K562 (cell line): Measurements from ENCODE around the gene TMEM242.

ENCODE experiments used
- CTCF ChIP-seq, 3 experiments: IDR thresholded peaks in 2 of 3; conservative IDR thresholded peaks in 1 of 3; 2 replicates each; pipeline ENCODE4 v1.5.1; 2011 to 2012; ENCODE audit warnings: low read length in 3 of 3, mild to moderate bottlenecking in 3 of 3, control low read depth in 2 of 3, improper control_type of control experiment in 1 of 3, inconsistent platforms in 1 of 3, low read depth in 1 of 3, mixed read lengths in 1 of 3, moderate library complexity in 1 of 3; ENCODE audit not compliant: insufficient read depth in 2 of 3
- JUN ChIP-seq, 2 experiments: sonication (generic) in 1 of 2; formaldehyde crosslinking in 1 of 2; IDR thresholded peaks; 2 replicates each; pipeline versions ENCODE4 v1.6.1 to v1.8.0; 2012 to 2022; ENCODE audit warnings: borderline replicate concordance in 2 of 2, mild to moderate bottlenecking in 2 of 2, improper control_type of control experiment in 1 of 2, low read depth in 1 of 2, low read length in 1 of 2, missing genetic modification reagents in 1 of 2
- POLR2A ChIP-seq: fragments of 450-650 bp; conservative IDR thresholded peaks from 2 replicates; pipeline ENCODE4 v1.6.1; 2016
- POLR2AphosphoS5 ChIP-seq: IDR thresholded peaks from 2 replicates; pipeline ENCODE4 v1.6.1; 2011; ENCODE audit warnings: mild to moderate bottlenecking, low read depth, low read length, moderate library complexity; ENCODE audit not compliant: control insufficient read depth, insufficient read depth
- SMAD2 ChIP-seq: fragments of 150-350 bp; IDR thresholded peaks from 2 replicates; pipeline ENCODE4 v1.6.1; 2014; ENCODE audit warnings: low read depth, mild to moderate bottlenecking, low read length
- SMC3 ChIP-seq: conservative IDR thresholded peaks from 2 replicates; pipeline ENCODE4 v1.6.1; 2011; ENCODE audit warnings: low read depth, low read length, improper control_type of control experiment; ENCODE audit not compliant: insufficient read depth
- TAF1 ChIP-seq: IDR thresholded peaks from 2 replicates; pipeline ENCODE4 v1.6.1; 2011; ENCODE audit warnings: mild to moderate bottlenecking, low read length, moderate library complexity; ENCODE audit not compliant: insufficient read depth, control insufficient read depth, severe bottlenecking; ENCODE audit errors: extremely low read depth
- ZNF561 ChIP-seq: fragments of 450-650 bp; formaldehyde crosslinking; conservative IDR thresholded peaks from 2 replicates; pipeline ENCODE4 v1.4.0; 2020; ENCODE audit warnings: mild to moderate bottlenecking, moderate library complexity
- ZNF592 ChIP-seq: fragments of 450-650 bp; IDR thresholded peaks from 2 replicates; pipeline ENCODE4 v1.6.1; 2017; ENCODE audit warnings: antibody characterized with exemption, mild to moderate bottlenecking
- ZNF76 ChIP-seq: fragments of 250-450 bp; sonication (Bioruptor Pico); IDR thresholded peaks from 2 replicates; pipeline ENCODE4 v1.4.0; 2020; ENCODE audit warnings: mild to moderate bottlenecking, moderate library complexity, borderline replicate concordance

- TF ChIP-seq CTCF (IDR thresholded peaks at IDR 0.05 in 2 of 3, conservative IDR thresholded peaks at IDR 0.05 in 1 of 3; ENCODE audit: insufficient read depth in 2 of 3, low read depth in 1 of 3, low read length in 3 of 3), result no peak
- no peak for TF ChIP-seq POLR2AphosphoS5
- no peak for TF ChIP-seq POLR2A
- no peak for TF ChIP-seq JUN (IDR thresholded peaks at IDR 0.05; ENCODE audit: borderline replicate concordance, low read depth, low read length)
- TF ChIP-seq JUN (CRISPR knock-in tag; IDR thresholded peaks at IDR 0.05; ENCODE audit: borderline replicate concordance), result no peak
- no peak for TF ChIP-seq ZNF76 (CRISPR knock-in tag)
- no peak for TF ChIP-seq SMC3
- no peak for TF ChIP-seq TAF1
- no peak for TF ChIP-seq SMAD2
- no peak for TF ChIP-seq ZNF561 (CRISPR knock-in tag)
- no peak for TF ChIP-seq ZNF592
Measured at GRCh38 chr6:157307661-157308060, 15.7 kb downstream of the TMEM242 start.
